Kidney capillary endothelial cell (primary cell): ENCODE results near the gene MN1.
"Not testable (repeated sequence)": the region's sequence is repeated elsewhere in the genome, so short reads cannot be mapped to it uniquely, and the experiment has no call there.

ENCODE experiments used
- DNase-seq: peaks from one replicate; pipeline ENCODE4 v3.0.0-alpha.2; 2018; ENCODE audit warnings: low spot score

The MN1 gene

DNA sequence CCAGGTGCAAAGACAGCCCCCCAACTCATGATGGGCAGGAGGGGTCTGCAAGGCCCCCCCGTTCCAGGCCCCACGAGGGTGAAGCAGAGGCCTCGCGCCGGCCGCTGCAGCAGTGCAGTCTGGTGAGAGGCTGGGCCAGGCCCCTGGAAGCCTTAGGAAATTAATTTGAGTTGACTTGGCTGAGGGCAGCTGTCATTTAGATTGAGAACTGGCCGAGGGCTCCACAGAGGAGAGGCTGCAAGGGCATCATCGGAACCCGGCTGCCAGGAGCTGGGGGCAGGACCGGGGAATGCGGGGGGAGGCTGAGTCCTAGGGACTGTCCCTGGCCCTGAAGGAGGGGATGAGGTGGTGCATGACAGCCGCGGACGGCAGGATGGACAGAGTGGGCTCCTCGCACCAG, 39.9 kb downstream of the MN1 start:
- DNase-seq = no peak

- no peak for DNase-seq
Observed at GRCh38 chr22:27761000-27761399, 40.6 kb downstream of the MN1 start.

- DNase-seq = no peak
Observed at GRCh38 chr22:27760474-27760873, 41.1 kb downstream of the MN1 start.

GRCh38 chr22:27757928-27758525, 43.5 kb downstream of the MN1 start:
- no peak for DNase-seq

GRCh38 chr22:27756212-27756660, 45.3 kb downstream of the MN1 start:
- no peak for DNase-seq

GRCh38 chr22:27755521-27756211, 45.9 kb downstream of the MN1 start:
- no peak for DNase-seq

DNA sequence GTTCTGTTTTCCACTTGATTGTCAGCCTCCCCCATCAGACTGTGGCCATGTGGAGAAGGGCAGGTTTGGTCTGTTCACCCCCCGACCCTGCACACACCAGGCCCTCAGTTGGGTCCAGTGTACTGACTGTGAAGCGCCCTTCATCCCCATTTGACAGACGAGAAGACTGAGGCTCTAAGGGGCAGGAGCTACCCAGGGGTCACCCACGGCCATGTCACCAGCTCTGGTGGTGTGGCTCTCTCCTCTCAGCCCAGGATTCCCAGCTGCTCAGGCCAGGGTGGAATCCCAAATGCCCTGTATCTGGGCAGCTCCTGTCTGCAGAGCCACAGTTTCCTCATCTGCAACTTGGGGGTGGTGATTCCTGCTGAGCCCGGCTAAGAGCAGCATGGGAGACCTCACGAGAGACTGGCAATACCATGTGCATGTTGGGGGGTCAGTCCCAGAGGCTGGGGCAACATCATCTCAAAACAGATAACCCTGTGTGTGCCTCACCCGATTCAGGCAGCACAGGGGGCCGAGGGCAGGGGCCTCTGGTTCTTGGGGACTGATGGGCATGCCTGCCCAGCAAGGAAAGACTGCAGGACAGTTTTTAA, 46.6 kb downstream of the MN1 start:
- no peak for DNase-seq

GRCh38 chr22:27754247-27754887, 47.2 kb downstream of the MN1 start:
- DNase-seq = no peak

DNA sequence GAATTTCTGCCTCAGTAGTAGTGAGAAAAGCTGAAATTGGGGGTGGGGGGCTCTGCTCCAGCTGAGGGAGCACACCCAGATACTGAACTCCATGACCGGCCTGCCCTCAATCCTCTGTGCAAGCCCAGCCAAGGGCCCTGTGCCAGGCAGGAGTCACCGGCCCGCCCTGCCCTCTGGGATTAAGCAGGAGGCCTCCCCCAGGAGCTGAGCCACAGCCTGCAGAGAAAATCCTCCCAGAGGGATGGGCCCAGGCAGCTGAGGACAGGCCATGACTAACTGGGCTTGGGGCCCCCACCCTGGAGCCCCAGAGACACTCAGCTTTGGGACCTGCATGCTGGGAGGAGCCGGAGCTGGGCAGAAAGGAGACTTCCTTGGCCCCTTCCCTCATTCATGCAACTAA, 48.8 kb downstream of the MN1 start:
- DNase-seq = no peak

GRCh38 chr22:27752141-27752540, 49.4 kb downstream of the MN1 start:
- DNase-seq = no peak

GRCh38 chr22:27751277-27752070, 50.1 kb downstream of the MN1 start:
- no peak for DNase-seq

GRCh38 chr22:27750584-27751265, 50.8 kb downstream of the MN1 start:
- DNase-seq = no peak

DNA sequence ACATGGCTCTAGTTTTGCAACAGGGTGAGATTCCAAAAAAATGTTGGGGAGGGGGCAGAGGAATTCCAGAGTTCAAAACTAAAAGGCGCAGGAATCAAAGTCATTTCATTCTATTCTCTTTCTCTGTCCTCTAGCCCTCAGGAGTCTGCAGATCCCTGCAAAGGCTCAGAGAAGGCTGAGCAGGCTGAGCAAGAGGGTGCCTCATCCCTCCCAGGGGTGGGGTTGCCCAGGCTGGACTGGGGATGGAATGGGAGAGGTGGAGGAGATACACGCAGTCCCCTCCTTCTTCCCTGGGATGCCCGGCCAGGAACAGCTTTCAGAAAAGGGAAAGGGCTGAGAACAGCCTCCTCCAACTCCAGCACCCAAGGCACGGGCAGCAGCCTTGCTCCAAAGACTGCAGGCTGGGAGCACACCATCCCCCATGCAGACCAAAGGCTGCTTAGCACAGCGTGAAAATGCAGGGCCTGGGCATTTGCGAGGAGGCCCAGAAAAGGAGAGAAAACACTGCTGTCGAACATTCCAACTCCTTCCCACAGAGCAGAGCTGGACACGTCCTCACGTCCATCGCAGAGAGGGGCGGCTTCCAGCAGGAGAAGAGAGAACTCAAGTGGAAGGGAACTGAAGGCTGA, 51.8 kb downstream of the MN1 start:
- no peak for DNase-seq

DNA sequence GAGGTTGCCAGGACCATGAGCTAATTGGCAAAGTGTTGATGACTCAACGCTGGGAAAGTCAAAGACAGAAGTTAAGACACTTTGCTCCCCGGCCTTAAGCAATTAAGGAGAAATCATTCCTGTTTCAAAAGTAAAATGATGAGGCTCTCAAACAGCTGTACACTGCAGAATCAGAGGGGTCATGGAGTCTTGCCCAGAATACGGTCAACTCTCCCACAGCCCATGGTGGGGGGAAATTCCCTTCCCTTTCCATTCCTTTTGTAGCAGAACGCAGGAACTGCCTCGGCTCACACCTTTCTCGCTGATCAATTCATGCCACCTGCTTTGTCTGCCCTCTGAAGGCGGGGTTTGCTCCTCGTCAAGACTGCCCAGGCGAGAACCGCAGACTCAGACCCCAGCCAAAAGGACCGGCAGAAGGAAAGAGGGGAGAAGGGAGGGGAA, 52.8 kb downstream of the MN1 start:
- no peak for DNase-seq

GRCh38 chr22:27748349-27748748, 53.2 kb downstream of the MN1 start:
- DNase-seq = no peak

DNA sequence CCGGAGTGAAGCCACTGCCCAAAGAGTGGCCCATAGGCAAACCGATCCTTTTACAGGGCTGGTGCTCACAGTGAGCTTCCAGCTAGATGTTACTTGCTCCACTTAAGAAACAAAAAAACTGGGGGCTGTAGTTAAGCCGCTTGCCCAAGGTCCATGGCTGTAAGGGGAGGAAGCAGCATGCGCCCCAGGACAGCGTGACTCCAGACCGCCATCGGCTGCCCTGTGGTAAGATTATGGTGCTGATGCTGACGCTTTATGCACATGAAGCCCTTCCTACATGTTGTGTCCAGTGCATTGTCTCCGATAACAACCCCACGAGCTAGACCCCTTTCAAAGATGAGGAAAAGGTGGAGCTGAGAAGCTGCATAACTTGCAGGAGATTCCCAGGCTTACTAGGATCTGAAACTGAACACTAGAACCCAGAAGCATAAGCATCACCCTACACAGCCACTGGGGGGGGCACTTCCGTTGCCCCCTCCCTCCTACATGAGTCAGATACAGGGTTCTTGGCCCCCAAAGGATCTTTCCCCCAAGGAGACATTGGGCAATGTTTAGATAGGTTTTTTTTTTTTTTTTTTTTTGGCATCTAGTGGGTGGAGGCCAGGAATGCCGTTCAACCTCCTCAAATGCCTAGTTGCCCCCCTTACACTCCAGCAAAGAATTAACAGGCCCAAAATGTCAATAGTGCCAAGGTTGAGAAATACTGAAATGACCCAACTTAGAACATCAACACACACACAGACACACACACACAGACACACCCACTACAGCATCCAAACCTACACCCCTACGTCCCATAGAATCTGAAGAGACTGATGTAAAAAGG, 53.9 kb downstream of the MN1 start:
- DNase-seq = no peak

- no peak for DNase-seq
Observed at GRCh38 chr22:27746918-27747317, 54.6 kb downstream of the MN1 start.

DNA sequence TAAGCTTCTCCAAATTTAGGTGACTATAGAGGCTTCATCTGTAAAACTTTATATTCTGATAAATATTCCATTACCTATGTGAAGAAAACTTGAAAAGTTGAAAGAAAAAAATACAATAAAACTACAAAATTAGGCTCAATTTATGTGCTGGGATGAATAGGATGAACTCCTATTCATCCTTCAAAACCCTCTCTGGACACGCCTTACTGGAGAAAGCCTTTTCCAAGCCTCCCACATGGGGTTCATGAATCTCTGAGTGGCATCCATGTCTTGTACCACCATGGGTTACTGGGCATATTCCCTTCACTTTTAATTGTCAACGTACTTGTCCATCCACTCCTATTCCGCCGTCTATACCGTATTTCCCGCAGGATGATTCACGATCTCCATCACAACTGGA, 55.7 kb downstream of the MN1 start:
- DNase-seq = no peak

DNA sequence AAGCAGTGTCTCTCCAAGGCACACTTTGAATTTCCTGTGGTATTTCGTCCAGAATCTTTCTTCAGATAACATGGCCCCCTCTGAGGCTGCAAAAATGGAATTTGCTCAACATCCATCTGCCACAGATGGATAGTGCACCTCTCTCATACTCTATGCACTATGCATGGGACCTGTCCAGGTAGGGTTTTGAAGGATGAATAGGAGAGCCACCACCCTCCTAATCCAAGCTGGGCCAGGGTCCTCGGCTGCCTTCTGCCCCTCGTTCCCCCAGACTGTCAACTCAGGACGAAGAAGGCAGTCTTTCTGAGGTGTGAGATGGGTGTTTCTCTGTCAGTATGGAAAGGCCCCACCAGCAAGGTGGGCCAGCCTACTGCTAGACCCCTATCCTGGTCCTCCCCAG, 56.4 kb downstream of the MN1 start:
- DNase-seq = no peak

DNA sequence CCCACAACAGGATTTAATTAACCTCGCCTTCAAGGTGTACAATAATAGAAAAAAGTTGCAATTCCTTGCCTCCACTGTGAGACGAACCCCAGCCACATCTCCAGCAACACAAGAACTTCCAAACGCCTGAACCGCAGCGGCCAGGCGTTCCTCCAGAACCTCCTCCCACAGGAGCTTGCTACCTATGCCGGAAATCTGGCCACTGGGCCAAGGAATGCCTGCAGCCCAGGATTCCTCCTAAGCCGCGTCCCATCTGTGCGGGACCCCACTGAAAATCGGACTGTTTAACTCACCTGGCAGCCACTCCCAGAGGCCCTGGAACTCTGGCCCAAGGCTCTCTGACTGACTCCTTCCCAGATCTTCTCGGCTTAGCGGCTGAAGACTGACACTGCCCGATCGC, 57.5 kb downstream of the MN1 start:
- not testable (repeated sequence) for DNase-seq
